BLaER1 treated with 17β-estradiol and CSF1 and Interleukin-3, amounts not matched to agents 10 nM and 100 nM (cell line): ENCODE data around the gene ART4.

Experiments used
- H3K27ac ChIP-seq, 11 experiments: shearing (Covaris generic); formaldehyde crosslinking; 2 replicates each; pipeline ENCODE4 v1.8.1; 2022
- H3K27me3 ChIP-seq, 11 experiments: shearing (Covaris generic); formaldehyde crosslinking; 2 replicates each; pipeline ENCODE4 v1.8.1; 2022
- H3K36me3 ChIP-seq, 11 experiments: shearing (Covaris generic); formaldehyde crosslinking; 2 replicates each; pipeline ENCODE4 v1.8.1; 2022
- H3K4me1 ChIP-seq, 10 experiments: shearing (Covaris generic); formaldehyde crosslinking; 2 replicates each; pipeline ENCODE4 v1.8.1; 2022
- H3K4me2 ChIP-seq, 11 experiments: shearing (Covaris generic); formaldehyde crosslinking; 2 replicates each; pipeline ENCODE4 v1.8.1; 2022
- H3K4me3 ChIP-seq, 10 experiments: shearing (Covaris generic); formaldehyde crosslinking; 2 replicates each; pipeline ENCODE4 v1.8.1; 2022
- H3K9ac ChIP-seq, 11 experiments: shearing (Covaris generic); formaldehyde crosslinking; 2 replicates each; pipeline ENCODE4 v1.8.1; 2022
- H3K9me3 ChIP-seq, 11 experiments: shearing (Covaris generic); formaldehyde crosslinking; replicated peaks in 1 of 11; 2 replicates each; pipeline ENCODE4 v1.8.1; 2022
- H4K20me1 ChIP-seq, 11 experiments: shearing (Covaris generic); formaldehyde crosslinking; 2 replicates each; pipeline ENCODE4 v1.8.1; 2022
- Cebpa-rat ChIP-seq, 11 experiments: shearing (Covaris generic); IDR thresholded peaks; 2 replicates each; pipeline ENCODE4 v1.8.1; 2022

The ART4 gene

DNA sequence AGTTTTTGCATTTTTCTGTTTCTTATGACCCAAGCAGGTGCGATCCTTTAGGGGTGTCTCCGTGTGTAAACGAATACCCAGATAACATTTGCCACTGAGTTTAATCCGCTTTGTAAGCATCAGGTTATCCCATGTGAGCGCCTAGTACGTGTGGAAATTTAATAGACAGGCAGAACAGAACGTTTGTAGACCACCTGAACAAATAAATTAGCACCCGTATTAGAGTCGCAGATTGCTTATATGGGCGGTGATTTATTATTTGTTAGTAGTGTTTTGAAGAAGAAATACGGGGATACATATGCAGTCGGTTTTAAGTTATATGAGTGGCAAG lies 39.5 kb downstream of the ART4 start:
- peak overlapping the region; percentile 84 to 98 (median 92) for H3K4me3 ChIP-seq
- H3K27me3 ChIP-seq, result no peaks in the 10 kb centered on the region
- peaks cover 14 to 30% (median 26%) of the 10 kb centered on the region in 10 experiments for H3K4me1 ChIP-seq
- peaks cover 0 to 37% (median 20%) of the 10 kb centered on the region in 11 experiments; a peak in 12 of 22 replicates for H4K20me1 ChIP-seq
- H3K4me2 ChIP-seq, result peak overlapping the region; percentile 76 to 96 (median 82)
- peak overlapping the region; percentile 77 to 98 (median 93) for H3K9ac ChIP-seq
- H3K9me3 ChIP-seq, result no peaks in the 10 kb centered on the region
- peak overlapping the region; percentile 51 to 98 (median 90); a peak in 21 of 22 replicates for H3K27ac ChIP-seq
- H3K36me3 ChIP-seq, result peaks cover 12 to 25% (median 19%) of the 10 kb centered on the region in 11 experiments; a peak in 21 of 22 replicates
- no peak for TF ChIP-seq Cebpa-rat (IDR thresholded peaks at IDR 0.05)

DNA sequence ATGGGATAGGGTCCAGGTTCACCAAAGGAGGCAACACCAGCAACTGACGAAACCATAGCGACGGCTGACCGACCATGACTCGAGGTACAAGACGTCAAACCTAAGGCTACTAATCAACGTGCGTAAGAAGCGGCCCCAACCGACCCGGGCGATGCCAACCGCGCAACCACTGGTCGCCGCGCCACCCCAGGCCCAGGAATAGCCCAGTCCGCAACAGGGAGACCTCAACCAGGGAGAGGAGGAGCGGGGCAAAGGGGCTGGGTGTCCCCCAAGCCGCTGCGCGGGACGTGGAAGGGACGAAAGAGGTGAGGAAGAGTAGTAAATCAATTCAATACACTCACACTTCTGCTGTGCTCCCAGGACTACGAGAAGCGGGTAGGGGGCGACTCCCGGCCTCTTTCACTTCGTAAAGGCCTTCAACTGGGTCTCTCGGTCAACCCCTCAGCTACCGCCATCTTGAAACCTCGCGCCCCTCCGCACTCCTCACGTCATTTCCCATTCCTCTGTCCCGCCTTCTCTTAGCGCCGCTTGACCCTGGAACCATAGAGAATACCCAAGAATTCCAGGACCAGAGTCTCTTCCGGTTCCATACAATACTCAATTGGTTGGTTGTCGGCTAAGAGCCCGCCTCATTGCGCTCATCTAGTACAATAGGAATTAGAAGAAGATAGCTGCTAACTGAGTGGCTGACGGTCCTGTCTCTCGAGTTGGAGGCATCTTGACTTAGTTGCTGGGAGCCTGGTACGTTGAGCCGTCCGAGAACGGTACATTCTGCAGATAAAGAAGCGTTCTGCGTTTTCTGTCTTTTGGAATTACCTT lies 40.1 kb downstream of the ART4 start, which contains the start of the genes C12orf60 and WBP11:
Gene C12orf60 (plus strand): TSS at position 660 of the 819 bp plus-strand sequence. CDS start 19,266 bp downstream, outside the sequence.
Gene WBP11 (minus strand): TSS at position 468 of the 819 bp plus-strand sequence. CDS start 2,095 bp downstream, outside the sequence.
- no peak for TF ChIP-seq Cebpa-rat (IDR thresholded peaks at IDR 0.05)
- peak within 1 kb of the TSS; percentile 79 to 98 (median 87) for H3K4me2 ChIP-seq
- peak within 1 kb of the TSS; percentile 84 to 98 (median 92) for H3K4me3 ChIP-seq
- peaks cover 17 to 31% (median 25%) of the 10 kb centered on the region in 11 experiments for H3K36me3 ChIP-seq
- H3K27me3 ChIP-seq, result no peaks in the 10 kb centered on the region
- peaks cover 0 to 43% (median 22%) of the 10 kb centered on the region in 11 experiments; a peak in 12 of 22 replicates for H4K20me1 ChIP-seq
- peak within 1 kb of the TSS; percentile 86 to 98 (median 91) for H3K27ac ChIP-seq
- no peaks in the 10 kb centered on the region for H3K9me3 ChIP-seq
- H3K9ac ChIP-seq, result peak within 1 kb of the TSS; percentile 88 to 98 (median 93)
- H3K4me1 ChIP-seq, result peaks cover 14 to 30% (median 26%) of the 10 kb centered on the region in 10 experiments

DNA sequence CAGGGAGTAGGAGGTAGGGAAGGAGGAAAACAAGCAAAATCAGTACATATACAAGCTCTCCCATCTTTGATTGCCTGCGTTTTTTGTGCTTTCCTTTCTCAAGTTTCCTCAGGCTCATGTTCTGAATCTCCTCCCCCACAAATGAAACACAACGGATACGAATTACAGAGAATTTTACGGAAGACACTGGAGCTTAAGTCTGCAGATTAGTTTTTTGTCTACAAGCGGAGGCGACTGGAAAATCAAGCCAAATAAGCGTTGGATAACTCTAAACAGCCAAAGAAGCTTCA lies 40.7 kb downstream of the ART4 start:
- Histone ChIP-seq H3K9ac (peak overlapping the region; percentile 88 to 98 (median 93)), H4K20me1 (peaks cover 0 to 48% (median 25%) of the 10 kb centered on the region in 11 experiments; a peak in 12 of 22 replicates), H3K27me3 (no peaks in the 10 kb centered on the region), H3K4me2 (peak overlapping the region; percentile 78 to 98 (median 87)), H3K27ac (peak overlapping the region; percentile 86 to 98 (median 91)), H3K9me3 (no peaks in the 10 kb centered on the region), H3K36me3 (peaks cover 23 to 37% (median 31%) of the 10 kb centered on the region in 11 experiments), H3K4me1 (peaks cover 14 to 30% (median 26%) of the 10 kb centered on the region in 10 experiments), H3K4me3 (peak overlapping the region; percentile 84 to 98 (median 92))
- TF ChIP-seq Cebpa-rat (IDR thresholded peaks at IDR 0.05), result no peak

- H4K20me1 ChIP-seq, result peaks cover 0 to 52% (median 30%) of the 10 kb centered on the region in 11 experiments; a peak in 12 of 22 replicates
- no peaks in the 10 kb centered on the region for H3K9me3 ChIP-seq
- peaks cover 14 to 30% (median 26%) of the 10 kb centered on the region in 10 experiments for H3K4me1 ChIP-seq
- TF ChIP-seq Cebpa-rat (IDR thresholded peaks at IDR 0.05), result no peak
- H3K27ac ChIP-seq, result peak overlapping the region in 9 of 11 experiments; percentile 86 to 98 (median 94); a peak in 15 of 22 replicates
- H3K27me3 ChIP-seq, result no peaks in the 10 kb centered on the region
- H3K4me3 ChIP-seq, result peak overlapping the region; percentile 84 to 98 (median 92)
- peak overlapping the region; percentile 78 to 98 (median 87) for H3K4me2 ChIP-seq
- H3K36me3 ChIP-seq, result peaks cover 27 to 41% (median 35%) of the 10 kb centered on the region in 11 experiments
- peak overlapping the region; percentile 88 to 98 (median 93) for H3K9ac ChIP-seq
These were observed 41.1 kb downstream of the ART4 start for GRCh38 chr12:14802247-14802646.

DNA sequence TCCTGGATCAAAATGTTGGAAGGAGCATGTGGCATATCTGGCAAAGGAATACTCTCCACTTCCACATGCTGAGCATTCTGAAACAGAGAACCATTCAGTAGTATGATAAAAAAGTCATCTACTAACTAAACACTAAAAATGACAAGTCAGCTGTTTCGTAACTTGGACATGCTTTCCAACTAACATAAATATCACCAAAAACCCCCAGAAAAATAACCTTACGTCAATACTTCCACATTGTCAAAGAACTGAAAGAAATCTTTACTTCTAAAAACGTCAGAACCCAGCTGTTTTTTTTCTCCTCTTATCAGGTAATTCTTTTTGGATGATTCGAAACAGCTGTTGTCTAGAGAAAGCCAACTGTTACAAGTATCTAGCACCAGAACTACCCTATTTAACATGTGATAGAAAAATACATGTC lies 48.3 kb downstream of the ART4 start:
- H3K4me3 ChIP-seq, result no peak overlapping the region
- H4K20me1 ChIP-seq, result peaks cover 0 to 44% (median 20%) of the 10 kb centered on the region in 11 experiments; a peak in 12 of 22 replicates
- peaks cover 0 to 18% (median 0%) of the 10 kb centered on the region in 10 experiments; a peak in 5 of 20 replicates for H3K4me1 ChIP-seq
- H3K36me3 ChIP-seq, result peaks cover 95 to 100% (median 98%) of the 10 kb centered on the region in 11 experiments
- no peaks in the 10 kb centered on the region for H3K9me3 ChIP-seq
- H3K27ac ChIP-seq, result no peak overlapping the region; a peak in 1 of 22 replicates
- H3K27me3 ChIP-seq, result no peaks in the 10 kb centered on the region
- peak overlapping the region in 2 of 11 experiments; percentile 46 to 51; a peak in 4 of 22 replicates for H3K4me2 ChIP-seq
- no peak for TF ChIP-seq Cebpa-rat (IDR thresholded peaks at IDR 0.05)
- H3K9ac ChIP-seq, result no peak overlapping the region

DNA sequence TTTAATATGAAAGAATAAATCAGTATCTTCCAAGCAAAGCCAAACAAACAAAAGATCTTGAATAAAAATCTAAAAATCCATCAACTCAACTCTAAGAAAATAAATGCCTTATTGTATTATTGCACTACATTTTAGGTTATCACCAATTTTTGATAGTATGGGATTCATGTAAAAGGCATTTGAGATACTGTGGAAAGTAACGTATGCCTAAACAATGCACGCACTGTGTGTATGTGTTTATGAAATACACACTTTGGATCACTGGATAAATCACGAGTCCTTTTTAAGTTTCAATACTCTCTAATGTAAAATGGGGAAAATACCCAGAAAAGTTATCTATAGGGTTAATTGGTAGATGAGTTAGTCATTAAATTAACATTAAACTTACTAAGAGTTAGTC lies 57.8 kb downstream of the ART4 start:
- Histone ChIP-seq H4K20me1 (peaks cover 0 to 11% (median 0%) of the 10 kb centered on the region in 11 experiments; a peak in 3 of 22 replicates), H3K4me2 (no peak overlapping the region), H3K27me3 (no peaks in the 10 kb centered on the region), H3K9me3 (no peaks in the 10 kb centered on the region), H3K4me3 (no peak overlapping the region), H3K36me3 (peaks cover 57 to 72% (median 65%) of the 10 kb centered on the region in 11 experiments), H3K27ac (no peak overlapping the region), H3K4me1 (peaks cover 0 to 30% (median 1%) of the 10 kb centered on the region in 10 experiments; a peak in 9 of 20 replicates), H3K9ac (no peak overlapping the region)
- no peak for TF ChIP-seq Cebpa-rat (IDR thresholded peaks at IDR 0.05)

DNA sequence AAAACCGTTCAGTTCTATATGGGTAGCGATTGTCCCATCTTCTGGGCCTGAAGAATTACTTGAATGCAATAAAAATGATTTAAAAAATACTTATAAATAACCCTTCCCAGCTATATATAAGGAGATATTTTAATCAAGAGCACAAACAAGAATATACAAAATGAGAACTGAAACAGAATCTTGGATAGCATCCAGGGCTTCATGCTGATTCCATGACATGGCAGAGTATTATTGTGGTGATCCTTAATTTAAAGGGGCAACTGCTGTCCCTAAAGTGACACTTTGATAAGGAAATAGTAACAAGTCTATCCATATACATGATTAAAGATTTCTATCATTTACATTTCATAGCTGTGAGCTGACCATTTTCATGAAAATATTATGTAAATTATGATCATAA lies 58.9 kb downstream of the ART4 start:
- peak overlapping the region in 2 of 11 experiments; percentile 21 to 23; a peak in 3 of 22 replicates for H3K4me2 ChIP-seq
- H3K4me1 ChIP-seq, result peaks cover 0 to 33% (median 2%) of the 10 kb centered on the region in 10 experiments; a peak in 9 of 20 replicates
- H3K36me3 ChIP-seq, result peaks cover 46 to 61% (median 54%) of the 10 kb centered on the region in 11 experiments
- H3K27me3 ChIP-seq, result no peaks in the 10 kb centered on the region
- H3K9ac ChIP-seq, result no peak overlapping the region
- no peaks in the 10 kb centered on the region for H3K9me3 ChIP-seq
- TF ChIP-seq Cebpa-rat (IDR thresholded peaks at IDR 0.05), result no peak
- no peak overlapping the region for H3K4me3 ChIP-seq
- peaks cover 0 to 10% (median 0%) of the 10 kb centered on the region in 11 experiments; a peak in 2 of 22 replicates for H4K20me1 ChIP-seq
- peak overlapping the region in 1 of 11 experiments; percentile 1; a peak in 2 of 22 replicates for H3K27ac ChIP-seq

- no peak for TF ChIP-seq Cebpa-rat (IDR thresholded peaks at IDR 0.05)
- Histone ChIP-seq H3K9ac (no peak overlapping the region), H3K4me2 (no peak overlapping the region), H3K27ac (no peak overlapping the region), H3K27me3 (no peaks in the 10 kb centered on the region), H3K4me3 (no peak overlapping the region), H4K20me1 (peaks cover 0 to 2% (median 0%) of the 10 kb centered on the region in 11 experiments; a peak in 1 of 22 replicates), H3K36me3 (peaks cover 29 to 43% (median 36%) of the 10 kb centered on the region in 11 experiments), H3K9me3 (no peaks in the 10 kb centered on the region), H3K4me1 (peaks cover 0 to 33% (median 2%) of the 10 kb centered on the region in 10 experiments; a peak in 9 of 20 replicates)
These were observed 60.6 kb downstream of the ART4 start for GRCh38 chr12:14782756-14783155.

DNA sequence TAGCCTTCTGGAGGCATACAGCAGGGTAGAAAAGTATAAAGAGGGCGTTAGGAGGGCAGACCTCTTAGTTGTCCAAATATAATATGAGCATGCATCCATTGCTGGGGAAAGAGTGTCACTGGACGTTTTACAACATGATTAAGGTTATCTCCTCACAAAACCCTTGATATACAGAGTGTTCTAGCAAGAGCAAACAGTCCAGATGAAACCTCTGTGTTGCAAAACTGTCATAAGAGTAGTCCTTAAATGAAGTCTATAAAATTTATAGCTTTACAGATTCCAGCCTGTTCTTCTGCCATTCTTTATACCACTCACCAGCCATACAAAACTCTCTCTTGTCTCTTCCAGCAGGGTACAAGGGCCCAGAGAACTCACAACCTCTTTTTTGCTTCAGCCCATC lies 61.8 kb downstream of the ART4 start:
- Histone ChIP-seq H3K4me2 (no peak overlapping the region), H3K36me3 (peaks cover 17 to 32% (median 24%) of the 10 kb centered on the region in 11 experiments), H3K27ac (no peak overlapping the region), H3K9ac (no peak overlapping the region), H3K4me1 (peaks cover 0 to 33% (median 2%) of the 10 kb centered on the region in 10 experiments; a peak in 9 of 20 replicates), H4K20me1 (no peaks in the 10 kb centered on the region), H3K27me3 (peaks cover 0 to 8% (median 5%) of the 10 kb centered on the region in 11 experiments; a peak in 12 of 22 replicates), H3K4me3 (no peak overlapping the region), H3K9me3 (no peaks in the 10 kb centered on the region)
- TF ChIP-seq Cebpa-rat (IDR thresholded peaks at IDR 0.05), result no peak
